HG03039 (cell line): Measurements from ENCODE around the gene GLRX.
"Not testable (repeated sequence)": the region's sequence is repeated elsewhere in the genome, so short reads cannot be mapped to it uniquely, and the experiment has no call there.

Experiments used
- ATAC-seq: cut with Tn5 transposase; IDR thresholded peaks from one replicate; pipeline ENCODE4 v1.9.1; 2021; ENCODE audit warnings: mild to moderate bottlenecking, moderate library complexity; ENCODE audit not compliant: unreplicated experiment

Gene GLRX

GRCh38 chr5:95830226-95830625 lies 7.7 kb upstream of the GLRX start:
- no peak for ATAC-seq

DNA sequence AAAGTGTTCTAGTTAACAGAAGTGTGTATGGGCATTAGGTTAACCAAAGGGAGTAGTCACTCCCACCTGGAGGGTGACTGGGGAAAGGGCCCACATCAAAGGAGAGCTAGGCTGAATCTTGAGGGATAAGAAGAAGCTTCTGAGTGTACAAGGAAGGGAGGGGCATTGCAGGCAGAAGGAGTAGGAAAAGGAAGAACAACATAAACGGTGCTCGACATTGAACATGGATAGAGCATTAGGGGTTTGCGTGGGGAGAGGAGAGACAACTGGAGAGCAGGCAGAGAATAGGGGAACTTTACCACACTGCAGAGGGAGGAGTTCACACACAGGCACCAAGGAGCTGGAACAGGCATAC lies 5.3 kb upstream of the GLRX start:
- no peak for ATAC-seq

DNA sequence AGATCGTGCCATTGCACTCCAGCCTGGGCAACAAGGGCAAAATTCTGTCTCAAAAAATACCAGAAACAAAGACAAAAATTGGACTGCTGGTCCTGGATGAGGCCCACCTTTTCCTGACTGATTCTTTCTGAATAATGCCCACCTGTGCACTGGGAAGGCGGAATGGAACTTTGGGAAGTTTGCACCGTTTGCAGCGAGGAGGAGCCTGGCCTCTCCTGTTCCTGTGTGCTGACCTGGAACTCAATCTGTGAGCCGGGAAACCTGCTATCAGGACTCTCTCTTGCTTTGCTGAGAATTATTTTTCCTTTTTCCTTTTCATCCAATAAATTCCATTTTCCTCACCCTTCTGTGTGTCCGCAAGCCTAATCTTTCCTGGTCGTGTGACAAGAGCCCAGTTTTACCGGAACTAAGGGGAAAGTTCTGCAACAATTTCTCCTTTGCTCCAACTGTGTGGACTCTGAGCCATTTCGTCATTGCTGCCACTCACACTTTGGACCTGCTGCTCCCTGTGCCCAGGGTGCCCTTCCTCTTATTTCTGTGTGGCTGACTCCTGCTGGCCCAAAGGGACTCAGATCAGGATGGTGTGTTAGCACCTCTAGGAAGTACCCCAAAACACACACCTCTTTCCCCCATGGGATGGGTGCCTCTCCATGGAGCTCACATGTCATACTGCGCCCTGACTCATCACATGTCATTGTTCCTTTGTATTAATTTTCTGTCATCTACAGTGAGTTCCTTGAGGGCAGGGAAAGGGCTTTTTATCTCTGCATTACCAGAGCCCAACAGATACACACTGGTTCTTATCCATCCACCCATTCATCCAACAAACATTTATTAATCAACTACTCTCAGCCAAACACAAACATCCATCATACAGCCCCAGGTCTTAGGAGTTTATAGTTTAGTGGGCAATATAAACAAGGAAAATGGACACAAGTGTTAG lies 4.7 kb upstream of the GLRX start:
- no peak for ATAC-seq

DNA sequence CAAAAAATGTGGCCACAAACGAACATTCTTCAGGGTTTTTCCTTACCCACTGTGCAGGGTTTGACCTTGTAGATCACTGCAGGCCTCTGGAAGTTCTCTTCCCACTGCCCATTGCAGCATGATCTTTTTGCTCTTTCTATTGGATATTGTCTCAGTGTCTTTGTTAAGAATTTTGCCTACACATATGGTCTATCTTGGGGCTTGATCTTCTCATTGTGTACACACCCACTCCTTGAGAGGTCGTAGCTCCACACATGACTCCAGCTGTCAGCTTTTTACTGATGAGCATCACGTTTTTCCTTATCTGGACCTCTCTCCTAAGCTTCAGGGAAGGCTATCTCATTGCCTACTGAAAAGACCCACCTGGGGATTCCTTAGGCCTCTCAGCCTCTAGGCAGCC lies 3.0 kb upstream of the GLRX start:
- no peak for ATAC-seq

DNA sequence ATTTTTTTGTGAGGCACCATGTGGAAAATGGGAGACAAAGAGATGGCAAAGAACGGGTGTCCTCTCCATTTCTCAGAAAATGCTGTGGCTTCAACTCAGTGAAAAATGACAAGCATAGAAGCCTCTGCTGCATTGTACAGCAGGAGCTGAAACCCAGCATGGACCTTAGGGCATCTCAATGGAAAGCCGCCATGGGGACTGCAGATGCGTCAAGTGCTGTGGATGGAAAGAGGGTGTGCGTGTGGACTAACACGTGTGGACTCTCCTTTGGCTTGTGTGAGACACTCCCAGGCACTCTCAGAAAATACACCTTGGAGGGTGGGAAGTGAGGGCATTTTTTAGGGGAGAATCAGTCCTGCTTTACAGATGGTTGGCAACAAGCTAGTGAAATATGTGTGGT lies 2.2 kb upstream of the GLRX start:
- no peak for ATAC-seq

DNA sequence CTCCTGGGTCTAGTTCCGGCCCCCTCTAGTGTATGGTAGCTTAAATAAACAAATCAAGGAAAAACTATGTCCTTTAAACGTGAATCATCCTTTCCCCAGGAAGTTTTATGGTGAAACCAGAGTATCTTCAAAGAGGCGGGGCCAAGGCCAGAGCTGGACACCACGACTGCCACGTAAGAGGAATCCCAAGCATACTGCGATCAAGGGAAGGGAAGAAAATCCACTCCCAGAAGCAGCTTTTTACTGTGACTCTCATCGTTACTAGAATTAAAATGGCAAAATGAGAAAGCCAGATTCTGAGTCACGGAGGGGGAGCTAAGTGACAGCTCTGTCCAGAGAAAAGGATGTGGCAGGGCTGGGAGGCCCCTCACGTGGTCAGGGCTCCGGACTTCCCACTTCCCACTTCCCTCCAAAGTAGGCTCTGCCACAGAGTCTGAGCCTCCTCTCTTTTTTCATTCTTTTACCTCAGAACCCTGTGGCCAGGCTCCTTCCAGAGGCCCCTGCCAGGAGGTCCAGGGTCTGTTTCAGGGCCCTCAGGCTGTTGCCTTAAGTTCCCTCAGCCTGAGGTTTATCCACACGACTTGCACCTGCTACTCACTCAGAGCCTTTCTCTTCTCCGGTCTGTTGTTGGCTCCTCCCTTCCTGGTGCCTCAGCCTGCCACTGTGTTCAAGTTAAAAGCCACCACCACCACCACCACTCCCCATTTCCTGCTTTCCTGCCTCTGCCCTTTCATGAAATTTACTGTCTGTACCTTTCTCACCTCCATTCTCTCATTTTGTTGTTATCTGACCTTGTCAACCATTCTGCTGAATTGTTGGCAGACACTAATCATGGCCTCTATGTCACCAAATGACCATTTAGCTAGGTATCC lies 1.4 kb upstream of the GLRX start:
- peak; percentile 38 for ATAC-seq

- ATAC-seq, result no peak
These were observed 752 bp upstream of the GLRX start for GRCh38 chr5:95823218-95823737.

DNA sequence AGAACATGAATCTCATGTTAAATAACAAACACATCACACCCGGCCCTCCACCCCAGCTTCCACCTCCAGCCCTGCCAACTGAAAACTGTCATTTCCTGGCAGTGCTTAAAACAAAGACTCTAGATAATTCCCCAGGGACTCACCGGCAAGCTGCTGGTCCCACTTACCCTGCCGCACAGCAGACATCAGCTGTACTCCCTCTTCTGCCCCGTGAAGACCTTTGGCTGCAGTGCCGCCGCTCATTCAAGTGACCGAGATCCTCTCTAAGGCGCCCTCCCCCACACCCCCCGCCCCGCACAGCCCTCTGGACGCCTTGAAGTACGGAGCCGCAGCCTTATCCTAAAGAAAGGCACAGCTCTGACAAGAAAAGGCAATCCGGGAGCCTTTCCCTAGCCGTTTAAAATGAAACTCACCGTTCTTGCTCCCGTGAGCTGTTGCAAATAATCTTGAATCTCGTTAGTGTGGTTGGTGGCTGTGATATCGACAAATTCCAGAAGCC lies 434 bp downstream of the GLRX start:
- no peak for ATAC-seq

DNA sequence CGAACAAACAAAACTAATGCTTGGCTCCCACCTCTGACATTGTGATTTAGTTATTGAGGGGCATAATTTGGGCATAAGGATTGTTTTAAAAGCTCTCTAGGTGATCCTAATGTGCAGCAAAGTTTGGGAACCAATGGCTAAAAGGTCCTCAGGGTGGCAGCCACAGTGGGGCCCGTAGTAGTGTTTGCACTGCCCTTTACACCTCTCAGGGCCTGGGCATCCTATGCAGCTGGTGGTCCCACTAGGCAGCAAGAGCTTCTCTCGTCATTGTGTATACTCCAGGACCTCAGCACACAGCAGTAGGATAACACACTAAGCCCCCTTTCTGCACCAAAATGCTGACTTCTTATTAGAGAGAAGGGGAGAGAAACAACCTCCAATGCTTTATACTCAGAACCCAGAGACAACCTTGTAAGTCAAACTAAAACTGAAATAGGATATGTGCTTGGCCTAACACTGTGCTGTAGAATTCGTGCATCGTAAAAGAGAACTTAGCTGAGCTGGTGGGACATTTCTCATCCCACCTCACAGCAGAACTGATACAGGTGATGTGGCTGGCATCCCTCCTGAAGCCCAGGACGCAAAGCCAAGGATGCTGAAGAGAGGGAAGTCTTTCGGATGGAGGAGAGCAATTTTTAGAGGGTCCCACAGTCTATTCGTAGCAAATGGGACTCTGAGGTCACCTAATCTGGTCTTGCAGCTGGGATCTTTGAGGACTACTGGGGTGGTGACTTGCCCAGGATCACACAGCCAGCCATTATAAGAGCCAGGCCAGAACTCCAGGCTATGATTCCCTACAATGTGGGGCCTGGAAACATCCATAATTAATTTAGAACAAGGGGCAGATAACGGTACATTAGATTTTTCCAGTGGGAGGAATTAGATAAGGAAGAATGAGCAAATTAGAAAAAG lies 1.2 kb downstream of the GLRX start:
- ATAC-seq, result no peak

DNA sequence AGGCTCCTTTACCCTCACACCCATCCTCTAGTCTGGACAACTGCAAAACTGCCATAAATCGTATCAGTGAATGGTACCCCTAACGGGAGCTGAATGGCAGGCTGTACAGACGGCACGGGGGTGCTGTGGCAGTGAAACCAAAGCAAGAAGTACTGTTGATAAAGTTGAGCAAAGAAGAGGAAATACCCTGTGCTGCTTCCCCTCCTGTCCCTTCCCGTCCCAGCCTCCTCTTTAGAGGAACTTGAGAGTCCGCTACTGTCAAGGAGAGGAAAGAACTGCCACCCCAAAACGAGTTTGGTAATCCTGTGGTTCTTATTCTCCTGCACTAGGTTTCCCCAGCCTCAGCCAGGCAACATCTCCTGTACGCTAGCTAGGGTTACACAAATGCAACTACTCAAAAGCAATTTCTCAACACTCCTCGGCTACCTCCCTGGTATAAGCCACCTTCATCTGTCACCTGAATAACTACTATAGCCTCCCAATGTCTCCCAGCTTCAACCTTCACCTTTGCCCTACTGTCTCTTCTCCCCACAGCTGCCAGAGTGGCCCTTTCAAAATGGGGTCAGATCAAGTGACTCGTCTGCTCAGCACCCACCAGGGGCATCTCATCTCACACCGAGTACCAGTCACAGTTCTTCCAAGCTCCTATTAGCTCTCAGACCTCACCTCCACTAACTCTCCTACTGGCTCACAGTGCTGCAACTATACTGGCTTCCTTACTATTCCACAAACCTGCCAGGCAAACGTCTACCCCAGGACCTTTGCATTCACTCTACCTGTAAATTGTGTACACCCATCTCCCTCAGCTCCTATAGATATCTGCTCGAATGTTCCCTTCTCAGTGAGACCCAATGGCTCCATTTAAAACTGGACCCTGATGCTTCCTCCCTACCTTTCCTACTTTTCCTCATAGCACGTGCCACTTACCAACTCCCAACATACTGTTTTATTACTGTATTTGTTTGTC lies 4.1 kb downstream of the GLRX start:
- no peak for ATAC-seq

DNA sequence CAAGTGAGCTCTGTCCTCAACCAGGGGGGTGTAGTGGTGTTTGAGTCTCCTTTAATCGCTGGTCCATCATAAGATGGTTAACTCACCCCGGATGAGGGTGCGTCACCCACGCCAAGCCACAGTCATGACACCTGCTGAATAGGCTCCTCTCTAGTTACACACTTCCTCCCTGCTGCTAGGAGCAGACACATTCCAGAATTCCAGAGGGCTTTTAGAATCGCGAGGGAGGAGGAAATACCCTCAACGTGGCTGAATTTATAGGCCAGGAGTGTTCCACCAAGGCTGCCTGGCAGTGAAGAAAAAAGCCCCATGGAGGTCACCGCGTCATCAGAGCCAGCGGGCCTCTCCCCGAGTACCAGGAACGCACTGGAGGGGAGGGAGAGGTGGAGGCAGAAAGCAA lies 5.1 kb downstream of the GLRX start:
- no peak for ATAC-seq

GRCh38 chr5:95816776-95817175 lies 5.8 kb downstream of the GLRX start:
- no peak for ATAC-seq

DNA sequence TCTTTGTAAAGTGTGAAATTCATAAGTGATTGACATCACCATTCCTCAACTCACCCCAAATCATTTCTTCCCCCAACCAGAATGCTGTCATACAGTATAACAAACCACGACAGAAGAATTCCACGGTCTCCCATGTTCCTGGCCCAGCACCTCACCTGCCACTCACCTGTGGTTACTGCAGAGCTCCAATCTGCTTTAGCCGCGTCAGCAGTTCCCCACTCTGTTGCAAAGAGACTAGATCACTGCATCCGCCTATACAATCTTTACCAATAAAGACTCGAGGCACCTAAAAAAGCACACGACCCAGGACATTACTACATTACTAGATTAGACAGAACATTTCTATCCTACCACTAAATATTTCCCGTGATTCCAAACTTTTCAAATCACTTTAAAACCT lies 6.2 kb downstream of the GLRX start:
- no peak for ATAC-seq

DNA sequence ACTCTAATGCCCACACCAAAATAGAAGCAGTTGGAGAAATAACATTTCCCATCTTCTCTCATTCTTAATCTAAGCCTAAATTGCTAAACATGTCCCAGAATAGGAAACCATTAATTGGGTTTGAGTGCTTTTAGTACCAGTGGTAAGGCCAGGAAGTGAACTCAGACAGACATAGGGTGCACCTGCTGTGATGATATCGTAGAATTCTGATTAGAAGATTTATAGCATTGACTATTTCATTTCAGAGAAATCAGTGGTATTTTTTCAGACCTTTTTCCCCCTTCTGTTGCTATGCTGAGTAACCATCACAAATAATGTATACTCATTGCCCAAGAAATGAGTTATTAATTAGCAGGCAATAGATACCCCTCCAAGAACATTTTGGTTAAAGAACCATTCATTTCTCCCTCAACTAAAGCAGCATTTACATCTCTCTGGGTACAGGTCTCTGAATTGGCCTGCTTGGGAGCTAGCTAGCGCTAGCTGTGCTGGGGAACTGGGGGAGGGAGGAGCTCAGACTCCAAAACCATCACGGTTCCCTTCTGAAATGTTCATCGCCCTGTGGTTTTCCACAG lies 7.3 kb downstream of the GLRX start:
- no peak for ATAC-seq

DNA sequence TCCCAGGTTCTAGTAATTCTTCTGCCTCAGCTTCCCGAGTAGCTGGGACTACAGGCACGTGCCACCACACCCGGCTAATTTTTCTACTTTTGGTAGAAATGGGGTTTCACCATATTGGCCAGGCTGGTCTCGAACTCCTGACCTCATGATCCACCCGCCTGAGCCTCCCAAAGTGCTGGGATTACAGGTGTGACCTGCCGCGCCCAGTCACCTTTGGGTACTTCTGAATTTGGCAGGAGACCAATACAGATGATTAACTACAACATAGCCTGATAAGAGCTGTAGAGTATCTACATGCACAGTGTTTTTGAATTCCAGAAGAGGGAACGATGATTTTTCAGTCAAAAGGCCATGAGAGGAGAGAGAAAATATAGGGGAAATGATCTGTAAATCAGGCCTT lies 9.5 kb downstream of the GLRX start:
- ATAC-seq, result not testable (repeated sequence)

DNA sequence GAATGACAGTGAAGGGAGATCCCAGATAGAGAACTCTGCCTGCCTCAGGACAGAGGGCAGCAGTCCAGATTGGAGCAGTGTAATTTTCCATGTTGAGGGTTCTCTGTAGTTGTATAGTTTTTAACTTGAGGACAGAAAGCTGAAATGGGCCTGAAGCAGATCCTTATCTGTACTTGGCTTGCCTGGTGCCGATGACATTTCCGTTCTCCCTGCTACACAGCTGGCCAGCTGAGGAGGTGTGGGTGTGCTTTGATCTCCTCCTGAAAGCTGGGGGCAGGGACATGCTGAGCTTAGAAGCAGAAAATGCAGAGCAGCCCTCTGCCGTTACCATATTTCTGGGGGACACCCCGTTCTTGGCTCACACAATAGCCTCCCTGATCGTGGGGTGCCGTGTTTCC lies 10.5 kb downstream of the GLRX start:
- ATAC-seq, result no peak

DNA sequence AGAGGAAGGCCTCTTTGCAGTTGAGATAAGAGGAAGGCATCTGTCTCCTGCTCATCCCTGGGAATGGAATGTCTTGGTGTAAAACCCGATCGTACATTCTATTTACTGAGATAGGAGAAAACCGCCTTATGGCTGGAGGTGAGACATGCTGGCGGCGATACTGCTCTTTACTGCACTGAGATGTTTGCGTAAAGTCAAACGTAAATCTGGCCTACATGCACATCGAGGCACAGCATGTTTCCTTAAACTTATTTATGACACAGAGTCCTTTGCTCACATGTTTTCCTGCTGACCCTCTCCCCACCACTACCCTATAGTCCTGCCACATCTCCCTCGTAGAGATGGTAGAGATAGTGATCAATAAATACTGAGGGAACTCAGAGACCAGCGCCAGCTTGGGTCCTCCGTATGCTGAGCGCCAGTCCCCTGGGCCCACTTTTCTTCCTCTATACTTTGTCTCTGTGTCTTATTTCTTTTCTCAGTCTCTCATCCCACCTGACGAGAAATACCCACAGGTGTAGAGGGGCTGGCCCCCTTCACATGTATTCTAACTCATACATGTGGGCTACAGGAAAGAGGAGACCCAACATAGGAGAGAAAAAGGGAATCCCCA lies 11.0 kb downstream of the GLRX start:
- ATAC-seq, result not testable (repeated sequence)

GRCh38 chr5:95811126-95811423 lies 11.5 kb downstream of the GLRX start:
- ATAC-seq, result not testable (repeated sequence)
